Effector memory CD4-positive, alpha-beta T cell (primary cell): ENCODE results near the gene SLC5A10.
"Not testable (repeated sequence)": the region's sequence is repeated elsewhere in the genome, so short reads cannot be mapped to it uniquely, and the experiment has no call there.

Experiments
- DNase-seq, 3 donors: peaks; one replicate each; pipeline ENCODE4 v3.0.0-alpha.2; 2020
- H3K27ac ChIP-seq: 2 replicates; pipeline ENCODE4 v1.7.0; 2013; ENCODE audit warnings: mild to moderate bottlenecking, low read length, moderate library complexity; ENCODE audit not compliant: insufficient read depth, poor library complexity, severe bottlenecking
- H3K27me3 ChIP-seq: replicated peaks from 2 replicates; pipeline ENCODE4 v1.7.0; 2013; ENCODE audit warnings: mild to moderate bottlenecking, low read length; ENCODE audit not compliant: insufficient read depth, control insufficient read depth, poor library complexity, severe bottlenecking
- H3K36me3 ChIP-seq: 2 replicates; pipeline ENCODE4 v1.7.0; 2013; ENCODE audit warnings: mild to moderate bottlenecking, low read length, moderate library complexity; ENCODE audit not compliant: control insufficient read depth, insufficient read depth
- H3K4me1 ChIP-seq: 2 replicates; pipeline ENCODE4 v1.7.0; 2013; ENCODE audit warnings: low read length, mild to moderate bottlenecking; ENCODE audit not compliant: control insufficient read depth, insufficient read depth, poor library complexity, severe bottlenecking
- H3K4me3 ChIP-seq: 2 replicates; pipeline ENCODE4 v1.7.0; 2013; ENCODE audit warnings: low read length, low read depth, mild to moderate bottlenecking; ENCODE audit not compliant: insufficient read depth, poor library complexity, severe bottlenecking
- H3K9me3 ChIP-seq: 2 replicates; pipeline ENCODE4 v1.7.0; 2013; ENCODE audit warnings: mild to moderate bottlenecking, low read length, moderate library complexity; ENCODE audit not compliant: control insufficient read depth

The SLC5A10 gene

DNA sequence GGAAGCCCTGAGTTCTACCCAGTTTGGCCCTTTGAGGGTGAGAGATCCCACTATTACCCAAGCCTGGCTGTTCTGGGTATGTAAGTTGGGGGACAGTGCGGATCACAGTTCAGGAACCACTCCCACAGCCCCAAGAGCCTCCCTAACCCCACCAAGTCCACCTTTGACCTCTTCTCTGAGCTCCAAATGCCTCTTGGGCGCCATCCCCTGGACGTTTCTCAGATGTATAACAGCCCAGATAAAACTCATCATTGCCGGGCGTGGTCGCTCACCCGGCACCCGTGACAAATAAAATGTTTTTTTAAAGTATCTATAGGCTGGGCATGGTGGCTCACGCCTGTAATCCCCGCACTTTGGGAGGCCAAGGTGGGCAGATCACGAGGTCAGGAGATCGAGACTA lies 103.5 kb downstream of the SLC5A10 start:
- not testable (repeated sequence) for H3K4me1 ChIP-seq, DNase-seq

GRCh38 chr17:19062009-19062717 lies 110.2 kb downstream of the SLC5A10 start:
- not testable (repeated sequence) for H3K9me3 ChIP-seq, H3K27me3 ChIP-seq, H3K4me3 ChIP-seq, H3K4me1 ChIP-seq, H3K36me3 ChIP-seq, H3K27ac ChIP-seq
- peak; percentile 25 to 67 (median 47) for DNase-seq

More for the DNA sequence above, 103.5 kb downstream of the SLC5A10 start:
- H3K27ac ChIP-seq, H3K27me3 ChIP-seq, H3K9me3 ChIP-seq, H3K4me3 ChIP-seq, H3K36me3 ChIP-seq: not testable (repeated sequence)

- not testable (repeated sequence) for H3K36me3 ChIP-seq, H3K4me3 ChIP-seq, H3K27me3 ChIP-seq, H3K27ac ChIP-seq, H3K9me3 ChIP-seq, DNase-seq, H3K4me1 ChIP-seq
Observed at GRCh38 chr17:19062718-19063325, 110.9 kb downstream of the SLC5A10 start.

GRCh38 chr17:19063326-19063956 lies 111.5 kb downstream of the SLC5A10 start:
- not testable (repeated sequence) for H3K4me1 ChIP-seq, H3K9me3 ChIP-seq, H3K4me3 ChIP-seq, H3K27ac ChIP-seq, H3K36me3 ChIP-seq, H3K27me3 ChIP-seq
- DNase-seq, result peak; percentile 64 to 73 (median 72)

- H3K4me3 ChIP-seq, DNase-seq, H3K4me1 ChIP-seq, H3K27me3 ChIP-seq, H3K9me3 ChIP-seq, H3K36me3 ChIP-seq, H3K27ac ChIP-seq: not testable (repeated sequence)
Observed at GRCh38 chr17:19064378-19064777, 112.4 kb downstream of the SLC5A10 start.

- not testable (repeated sequence) for H3K36me3 ChIP-seq, H3K27me3 ChIP-seq, H3K27ac ChIP-seq, DNase-seq, H3K4me3 ChIP-seq, H3K4me1 ChIP-seq, H3K9me3 ChIP-seq
Observed at GRCh38 chr17:19070318-19071168, 118.6 kb downstream of the SLC5A10 start.
